ENCODE data around the gene AFF3.
"Not testable (repeated sequence)": the region's sequence is repeated elsewhere in the genome, so short reads cannot be mapped to it uniquely, and the experiment has no call there.

Gene AFF3

DNA sequence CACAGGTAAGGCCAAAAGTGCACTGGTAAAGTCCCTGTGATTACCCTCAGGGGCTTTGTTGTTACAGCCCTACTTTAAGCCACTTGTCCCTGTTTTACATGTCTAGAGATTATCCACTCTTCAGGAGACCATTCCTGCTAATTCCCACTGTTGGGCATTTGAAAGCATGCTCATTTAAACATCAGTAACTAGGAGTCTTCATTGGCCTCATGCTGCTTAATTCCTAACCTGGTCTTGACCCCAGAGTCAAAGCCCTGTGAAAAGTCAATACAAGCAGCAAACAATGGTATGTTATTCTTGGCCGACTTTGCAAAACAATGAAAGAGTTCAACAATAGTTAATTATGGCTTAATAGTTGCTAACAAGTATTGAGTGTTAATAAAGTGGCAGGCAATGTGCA is 23.2 kb downstream of the AFF3 start:
- ChIA-PET POLR2A (no interaction called here), CTCF (no interaction called here)
- TF ChIP-seq SP1 (IDR thresholded peaks at IDR 0.05), result no peak
- TF ChIP-seq ARNT (IDR thresholded peaks at IDR 0.05), result no peak
- no peak for TF ChIP-seq TARDBP (IDR thresholded peaks at IDR 0.05)
- TF ChIP-seq, protein P1, sequence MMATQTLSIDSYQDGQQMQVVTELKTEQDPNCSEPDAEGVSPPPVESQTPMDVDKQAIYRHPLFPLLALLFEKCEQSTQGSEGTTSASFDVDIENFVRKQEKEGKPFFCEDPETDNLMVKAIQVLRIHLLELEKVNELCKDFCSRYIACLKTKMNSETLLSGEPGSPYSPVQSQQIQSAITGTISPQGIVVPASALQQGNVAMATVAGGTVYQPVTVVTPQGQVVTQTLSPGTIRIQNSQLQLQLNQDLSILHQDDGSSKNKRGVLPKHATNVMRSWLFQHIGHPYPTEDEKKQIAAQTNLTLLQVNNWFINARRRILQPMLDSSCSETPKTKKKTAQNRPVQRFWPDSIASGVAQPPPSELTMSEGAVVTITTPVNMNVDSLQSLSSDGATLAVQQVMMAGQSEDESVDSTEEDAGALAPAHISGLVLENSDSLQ (IDR thresholded peaks at IDR 0.05), result no peak
- TF ChIP-seq FOXM1 (IDR thresholded peaks at IDR 0.05; ENCODE audit: borderline replicate concordance), result no peak
- no peak for TF ChIP-seq CTBP1 (IDR thresholded peaks at IDR 0.05; ENCODE audit: borderline replicate concordance)
- no peak for TF ChIP-seq FOXA1 (IDR thresholded peaks at IDR 0.05)
- no peak for TF ChIP-seq BHLHE40 (IDR thresholded peaks at IDR 0.05; ENCODE audit: borderline replicate concordance)
- TF ChIP-seq FOXK2 (IDR thresholded peaks at IDR 0.05), result no peak
- no peak for TF ChIP-seq SUZ12 (IDR thresholded peaks at IDR 0.05)
- TF ChIP-seq L3MBTL2 (conservative IDR thresholded peaks at IDR 0.05), result no peak
- DNase-seq (ENCODE audit: extremely low spot score), result no peak

DNA sequence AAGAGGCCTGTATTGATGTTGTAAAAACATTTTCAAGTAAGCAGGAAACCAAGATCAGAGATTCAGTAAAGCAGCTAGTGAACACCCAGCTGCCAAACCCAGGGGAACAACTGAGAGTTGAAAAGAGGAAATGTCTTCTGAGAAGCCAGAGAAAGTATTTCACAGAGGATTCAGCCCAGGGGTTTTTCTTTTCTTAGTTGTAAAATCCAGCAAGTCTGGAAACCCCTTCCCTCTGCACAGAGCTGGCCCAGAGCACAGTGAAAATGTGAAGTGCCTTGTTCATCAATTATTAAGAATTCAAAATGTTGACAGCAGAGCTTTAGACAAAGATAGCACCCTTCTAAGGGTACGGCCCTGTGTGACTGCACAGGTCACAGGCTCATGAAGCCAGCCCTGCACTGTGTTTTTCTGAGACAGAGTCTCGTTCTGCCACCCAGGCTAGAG is 28.4 kb downstream of the AFF3 start:
- POLR2A ChIA-PET, result interaction anchor here (1.0 kb wide), 1 partner anchor 9 kb away, joined by 4 read pairs; no protein-coding TSS in a partner anchor

DNA sequence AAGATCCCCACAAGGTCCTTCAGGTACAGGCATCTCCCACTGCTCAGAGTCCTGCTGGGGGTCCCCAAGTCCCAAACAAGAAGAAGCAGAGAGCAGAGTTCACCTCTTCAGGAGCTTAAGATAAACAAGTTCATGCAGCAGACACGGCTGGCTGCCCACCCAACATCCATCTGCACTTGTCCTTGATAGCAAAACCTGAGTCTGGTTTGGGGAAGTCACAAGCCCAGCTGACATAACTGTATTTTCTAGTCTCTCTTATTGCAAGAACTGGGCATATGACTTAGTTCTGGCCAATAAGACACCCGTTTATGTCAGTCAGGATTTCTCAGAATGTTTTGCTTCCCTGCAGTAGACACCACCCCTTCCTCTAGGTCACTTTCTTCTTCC is 31.8 kb downstream of the AFF3 start:
- DNase-seq (ENCODE audit: extremely low spot score), result no peak
- CTCF ChIA-PET, result no interaction called here

More for the DNA sequence above, 28.4 kb downstream of the AFF3 start:
- DNase-seq (ENCODE audit: extremely low spot score), result no peak
- CTCF ChIA-PET, result no interaction called here
- TF ChIP-seq SUZ12 (IDR thresholded peaks at IDR 0.05), result no peak
- TF ChIP-seq ARNT (IDR thresholded peaks at IDR 0.05), result no peak
- TF ChIP-seq L3MBTL2 (conservative IDR thresholded peaks at IDR 0.05), result no peak
- no peak for TF ChIP-seq ZNF384 (IDR thresholded peaks at IDR 0.05)
- TF ChIP-seq SP1 (IDR thresholded peaks at IDR 0.05), result no peak
- TF ChIP-seq CTBP1 (IDR thresholded peaks at IDR 0.05; ENCODE audit: borderline replicate concordance), result no peak
- TF ChIP-seq, protein P1 (IDR thresholded peaks at IDR 0.05), result no peak
- no peak for TF ChIP-seq LEF1 (IDR thresholded peaks at IDR 0.05; ENCODE audit: borderline replicate concordance)
- no peak for TF ChIP-seq BHLHE40 (IDR thresholded peaks at IDR 0.05; ENCODE audit: borderline replicate concordance)
- no peak for TF ChIP-seq NFRKB (IDR thresholded peaks at IDR 0.05)
- no peak for TF ChIP-seq HDGF (IDR thresholded peaks at IDR 0.05; ENCODE audit: borderline replicate concordance)

DNA sequence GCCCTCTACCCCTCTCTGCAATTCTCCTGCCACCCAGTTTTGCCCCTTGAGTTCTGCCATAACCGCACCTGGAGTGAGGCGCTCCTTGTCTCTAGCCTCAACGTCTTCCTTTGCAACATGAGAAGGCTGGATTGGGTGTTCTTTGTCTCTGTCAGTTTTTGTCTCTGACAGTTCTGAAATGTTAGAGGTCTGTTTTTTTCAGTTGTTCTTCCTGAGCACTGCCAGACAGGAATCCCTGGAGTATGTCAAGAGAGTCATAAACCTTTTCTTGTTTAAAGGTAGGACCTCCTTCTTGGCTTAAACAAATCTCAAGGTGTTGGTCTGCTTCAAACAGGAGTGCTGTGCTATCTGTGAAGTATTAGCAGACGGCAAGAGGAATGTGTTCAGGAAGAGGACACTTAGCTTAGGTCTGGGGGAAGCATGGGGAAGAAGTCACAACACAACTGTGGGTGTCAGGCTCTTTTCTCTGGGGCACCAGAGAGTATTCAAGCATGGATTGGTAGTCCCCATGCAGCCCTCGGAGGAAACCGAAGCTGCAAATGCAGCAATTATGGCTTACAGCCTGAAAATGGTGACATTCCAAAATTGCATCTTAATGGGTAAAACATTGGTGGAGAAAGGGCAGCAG is 32.3 kb downstream of the AFF3 start:
- TF ChIP-seq HDGF (IDR thresholded peaks at IDR 0.05; ENCODE audit: borderline replicate concordance), result no peak
- no peak for TF ChIP-seq FOXK2 (IDR thresholded peaks at IDR 0.05)
- no peak for TF ChIP-seq SP1 (IDR thresholded peaks at IDR 0.05)
- no peak for TF ChIP-seq NFRKB (IDR thresholded peaks at IDR 0.05)
- no peak for TF ChIP-seq BHLHE40 (IDR thresholded peaks at IDR 0.05; ENCODE audit: borderline replicate concordance)
- TF ChIP-seq L3MBTL2 (conservative IDR thresholded peaks at IDR 0.05), result no peak
- no peak for TF ChIP-seq FOXM1 (IDR thresholded peaks at IDR 0.05; ENCODE audit: borderline replicate concordance)
- TF ChIP-seq SUZ12 (IDR thresholded peaks at IDR 0.05), result no peak
- no peak for TF ChIP-seq TARDBP (IDR thresholded peaks at IDR 0.05)
- TF ChIP-seq CTBP1 (IDR thresholded peaks at IDR 0.05; ENCODE audit: borderline replicate concordance), result no peak
- no peak for TF ChIP-seq LEF1 (IDR thresholded peaks at IDR 0.05; ENCODE audit: borderline replicate concordance)
- TF ChIP-seq ARNT (IDR thresholded peaks at IDR 0.05), result no peak
- TF ChIP-seq, protein P1 (IDR thresholded peaks at IDR 0.05), result no peak
- no peak for TF ChIP-seq ELF4 (IDR thresholded peaks at IDR 0.05)
- TF ChIP-seq FOXA1 (IDR thresholded peaks at IDR 0.05), result no peak
- TF ChIP-seq ZNF384 (IDR thresholded peaks at IDR 0.05), result no peak
- ChIA-PET CTCF (no interaction called here), POLR2A (no interaction called here)
- no peak for DNase-seq (ENCODE audit: extremely low spot score)

More for the DNA sequence above, 31.8 kb downstream of the AFF3 start:
- POLR2A ChIA-PET, result no interaction called here
- TF ChIP-seq FOXM1 (IDR thresholded peaks at IDR 0.05; ENCODE audit: borderline replicate concordance) (no peak), ELF4 (IDR thresholded peaks at IDR 0.05) (no peak)

DNA sequence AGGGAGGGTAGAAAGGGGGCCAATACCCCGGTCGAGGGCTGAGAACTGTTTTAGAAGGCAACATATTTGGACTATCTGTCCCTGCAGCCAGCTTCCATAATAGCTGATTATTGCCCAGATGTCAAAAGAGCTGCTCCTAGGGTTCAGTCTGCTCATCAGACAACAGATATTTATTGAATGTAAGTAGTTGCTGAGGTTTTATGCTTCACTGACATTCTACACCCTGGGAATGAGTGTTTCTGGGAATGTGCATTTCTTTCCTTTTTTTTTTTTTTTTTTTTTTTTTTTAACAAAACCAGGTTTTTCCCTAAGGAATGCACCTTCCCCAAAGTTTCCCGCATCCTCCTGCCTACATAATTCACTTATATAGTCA is 33.8 kb downstream of the AFF3 start:
- POLR2A ChIA-PET; DNase-seq (ENCODE audit: extremely low spot score); CTCF ChIA-PET: not testable (repeated sequence)

DNA sequence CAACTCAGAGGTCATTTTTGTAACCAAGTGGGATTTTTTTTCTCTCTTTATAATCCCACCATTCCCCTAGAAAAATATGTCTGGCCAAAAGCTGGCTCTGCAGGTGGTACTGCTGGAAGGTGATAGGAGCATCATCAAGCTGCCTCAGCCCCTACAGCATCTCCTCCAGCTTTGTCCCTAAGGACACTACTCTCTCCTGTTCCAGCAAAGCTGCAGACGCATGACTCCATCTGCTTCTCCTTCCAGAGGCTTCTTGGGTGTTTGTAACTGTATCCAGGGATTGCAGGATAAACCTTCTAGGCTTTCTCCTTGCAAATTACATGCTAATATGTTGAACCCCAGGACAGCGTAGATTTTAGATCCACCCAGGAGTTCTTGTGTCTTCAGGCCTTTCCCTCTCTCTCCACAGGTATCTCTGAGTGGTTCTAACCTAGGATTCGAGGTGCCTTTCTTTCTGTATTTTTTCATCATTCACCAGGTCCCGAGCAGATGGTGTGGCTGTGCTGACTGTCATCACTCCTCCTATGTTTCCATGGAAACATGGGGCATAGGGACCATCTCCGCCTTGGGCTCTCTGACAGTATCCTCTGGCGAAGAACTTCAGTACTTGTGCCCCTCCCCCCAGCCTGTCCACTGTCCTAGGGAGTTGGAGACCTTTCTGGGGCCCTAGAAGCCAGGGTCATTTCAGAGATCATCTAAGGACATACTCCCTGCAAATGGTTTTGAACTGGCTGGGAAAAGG is 34.3 kb downstream of the AFF3 start:
- ChIA-PET CTCF (interaction anchor here (0.6 kb wide), 1 partner anchor 522 kb away, joined by 3 read pairs; no protein-coding TSS in a partner anchor), POLR2A (no interaction called here)
- no peak for DNase-seq (ENCODE audit: extremely low spot score)
- TF ChIP-seq ELF4 (IDR thresholded peaks at IDR 0.05), result no peak
- no peak for TF ChIP-seq SP1 (IDR thresholded peaks at IDR 0.05)
- no peak for TF ChIP-seq CTBP1 (IDR thresholded peaks at IDR 0.05; ENCODE audit: borderline replicate concordance)
- TF ChIP-seq FOXA1 (IDR thresholded peaks at IDR 0.05), result no peak
- no peak for TF ChIP-seq BHLHE40 (IDR thresholded peaks at IDR 0.05; ENCODE audit: borderline replicate concordance)
- no peak for TF ChIP-seq HDGF (IDR thresholded peaks at IDR 0.05; ENCODE audit: borderline replicate concordance)
- TF ChIP-seq, protein P1 (IDR thresholded peaks at IDR 0.05), result no peak
- TF ChIP-seq FOXK2 (IDR thresholded peaks at IDR 0.05), result no peak
- no peak for TF ChIP-seq SUZ12 (IDR thresholded peaks at IDR 0.05)
- TF ChIP-seq ZNF384 (IDR thresholded peaks at IDR 0.05), result no peak
- TF ChIP-seq LEF1 (IDR thresholded peaks at IDR 0.05; ENCODE audit: borderline replicate concordance), result no peak
- no peak for TF ChIP-seq NFRKB (IDR thresholded peaks at IDR 0.05)
- TF ChIP-seq TARDBP (IDR thresholded peaks at IDR 0.05), result no peak
- TF ChIP-seq FOXM1 (IDR thresholded peaks at IDR 0.05; ENCODE audit: borderline replicate concordance), result no peak
- no peak for TF ChIP-seq L3MBTL2 (conservative IDR thresholded peaks at IDR 0.05)
- no peak for TF ChIP-seq ARNT (IDR thresholded peaks at IDR 0.05)

Measured in HEK293T (cell line).